ENCODE measurements around the gene THAP3.

GRCh38 chr1:6667139-6667538 is 42.5 kb downstream of the THAP3 start:
- TF ChIP-seq POLR2AphosphoS5 (IDR thresholded peaks at IDR 0.05) (no peak), CTCF (IDR thresholded peaks at IDR 0.05) (no peak)

Measured in esophagus muscularis mucosa (tissue), 3 donors.